Chondrocyte (in vitro differentiated cells): ENCODE measurements around the gene PKIB. TPM values are rescaled to one million over a fixed set of nuclear protein-coding genes. Genes with fewer than 3 reads are reported as not detected.

Experiments
- DNase-seq: peaks from one replicate; pipeline ENCODE4 v3.0.0; 2021; ENCODE audit warnings: mixed read lengths, low spot score
- H3K27ac Mint-ChIP-seq: one replicate; pipeline ENCODE4 v1.8.0; 2021; ENCODE audit warnings: mild to moderate bottlenecking, moderate library complexity, mixed read lengths; ENCODE audit not compliant: unreplicated experiment
- H3K27me3 Mint-ChIP-seq: 2 replicates; pipeline ENCODE4 v1.8.0; 2021; ENCODE audit warnings: low read depth, mixed read lengths
- H3K36me3 Mint-ChIP-seq: 2 replicates; pipeline ENCODE4 v1.8.0; 2021; ENCODE audit warnings: low read depth, mixed read lengths
- H3K4me1 Mint-ChIP-seq: 2 replicates; pipeline ENCODE4 v1.8.0; 2021; ENCODE audit warnings: low read depth, mild to moderate bottlenecking, mixed read lengths
- H3K4me3 Mint-ChIP-seq: one replicate; pipeline ENCODE4 v1.8.0; 2021; ENCODE audit warnings: mild to moderate bottlenecking, moderate library complexity, mixed read lengths; ENCODE audit not compliant: unreplicated experiment
- H3K9me3 Mint-ChIP-seq: 2 replicates; pipeline ENCODE4 v1.8.0; 2021; ENCODE audit warnings: low read depth, mixed read lengths
- CTCF ChIP-seq: fragments of 200-600 bp; sonication (generic); IDR thresholded peaks from 2 replicates; pipeline ENCODE4 v1.5.0; 2021; ENCODE audit warnings: antibody characterized with exemption, mild to moderate bottlenecking, moderate library complexity
- total RNA-seq: library from RNA; stranded (reverse); gene quantifications from 3 replicates; pipeline ENCODE4 v1.2.1, GENCODE V29; 2021

The PKIB gene
- total RNA-seq, 1 donor from 2014 or later: 44.3 TPM

GRCh38 chr6:122713138-122713537 lies 102.9 kb downstream of the PKIB start:
- peaks cover 40% of the 10 kb centered on the region for H3K4me1 Mint-ChIP-seq
- no peak overlapping the region for H3K27ac Mint-ChIP-seq
- no peaks in the 10 kb centered on the region for H3K36me3 Mint-ChIP-seq
- no peak for DNase-seq
- H3K4me3 Mint-ChIP-seq: no peak overlapping the region
- TF ChIP-seq CTCF: no peak
- no peaks in the 10 kb centered on the region for H3K27me3 Mint-ChIP-seq
- no peaks in the 10 kb centered on the region for H3K9me3 Mint-ChIP-seq

- Mint-ChIP-seq H3K4me1 (peaks cover 40% of the 10 kb centered on the region), H3K9me3 (no peaks in the 10 kb centered on the region), H3K4me3 (no peak overlapping the region), H3K27ac (no peak overlapping the region), H3K27me3 (no peaks in the 10 kb centered on the region), H3K36me3 (peaks cover 1% of the 10 kb centered on the region)
- no peak for TF ChIP-seq CTCF
- DNase-seq: no peak
Measured at GRCh38 chr6:122714059-122714458, 103.9 kb downstream of the PKIB start.

- no peak overlapping the region for H3K27ac Mint-ChIP-seq
- H3K27me3 Mint-ChIP-seq: no peaks in the 10 kb centered on the region
- peaks cover 7% of the 10 kb centered on the region for H3K36me3 Mint-ChIP-seq
- H3K9me3 Mint-ChIP-seq: peaks cover 3% of the 10 kb centered on the region
- TF ChIP-seq CTCF: no peak
- peaks cover 40% of the 10 kb centered on the region for H3K4me1 Mint-ChIP-seq
- DNase-seq: no peak
- H3K4me3 Mint-ChIP-seq: no peak overlapping the region
Measured at GRCh38 chr6:122715725-122716124, 105.5 kb downstream of the PKIB start.

- Mint-ChIP-seq H3K4me1 (peaks cover 25% of the 10 kb centered on the region), H3K36me3 (peaks cover 7% of the 10 kb centered on the region), H3K4me3 (no peak overlapping the region), H3K9me3 (peaks cover 3% of the 10 kb centered on the region), H3K27me3 (no peaks in the 10 kb centered on the region), H3K27ac (peak overlapping the region; percentile 20)
- TF ChIP-seq CTCF: no peak
- DNase-seq: no peak
Measured at GRCh38 chr6:122717350-122717749, 107.1 kb downstream of the PKIB start.

GRCh38 chr6:122718616-122719015 lies 108.4 kb downstream of the PKIB start:
- Mint-ChIP-seq H3K36me3 (peaks cover 7% of the 10 kb centered on the region), H3K4me3 (no peak overlapping the region), H3K27me3 (no peaks in the 10 kb centered on the region), H3K4me1 (peaks cover 15% of the 10 kb centered on the region), H3K9me3 (peaks cover 3% of the 10 kb centered on the region), H3K27ac (no peak overlapping the region)
- no peak for DNase-seq
- no peak for TF ChIP-seq CTCF
